ENCODE results near the gene PHACTR1.

DNA sequence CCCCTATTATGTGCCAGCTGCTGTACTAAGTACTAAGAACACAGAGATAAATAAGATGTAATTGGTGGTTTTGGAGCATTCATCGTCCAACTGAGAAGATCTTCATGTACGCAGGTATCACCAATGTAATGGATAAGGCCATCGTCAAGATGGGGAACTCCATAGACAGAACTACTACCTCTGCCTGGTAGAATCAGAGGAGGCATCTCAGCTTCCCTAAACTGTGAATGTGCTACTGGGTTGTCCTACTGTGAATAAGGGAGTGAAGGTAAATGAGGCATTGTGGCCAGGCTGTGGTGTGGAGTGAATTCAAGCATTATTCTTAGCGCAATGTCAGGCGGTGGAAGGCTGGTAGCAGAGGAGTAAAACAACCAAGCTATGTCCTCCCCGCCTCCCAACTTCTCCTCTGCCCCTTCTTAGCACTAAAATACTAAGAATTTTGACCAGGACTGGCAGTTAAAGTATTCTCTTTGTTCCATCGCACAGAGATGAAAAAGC lies 543.6 kb downstream of the PHACTR1 start:
- TF ChIP-seq POLR2A (IDR thresholded peaks at IDR 0.05; ENCODE audit: low read depth, low read length) (no peak; the same call in 1 of the 2 replicates), POLR2AphosphoS5 (IDR thresholded peaks at IDR 0.05; ENCODE audit: low read depth, low read length) (no peak), TAF1 (IDR thresholded peaks at IDR 0.05; ENCODE audit: borderline replicate concordance, low read depth, low read length) (no peak)

Data from GM12892 (cell line).